GM21447 (cell line): ENCODE data around the gene EIF4B.
"Not testable (repeated sequence)": the region's sequence is repeated elsewhere in the genome, so short reads cannot be mapped to it uniquely, and the experiment has no call there.

Experiments used
- ATAC-seq: cut with Tn5 transposase; IDR thresholded peaks from one replicate; pipeline ENCODE4 v1.9.1; 2021; ENCODE audit not compliant: unreplicated experiment

Gene EIF4B

GRCh38 chr12:52992699-52993557 lies 13.3 kb upstream of the EIF4B start:
- ATAC-seq: no peak

DNA sequence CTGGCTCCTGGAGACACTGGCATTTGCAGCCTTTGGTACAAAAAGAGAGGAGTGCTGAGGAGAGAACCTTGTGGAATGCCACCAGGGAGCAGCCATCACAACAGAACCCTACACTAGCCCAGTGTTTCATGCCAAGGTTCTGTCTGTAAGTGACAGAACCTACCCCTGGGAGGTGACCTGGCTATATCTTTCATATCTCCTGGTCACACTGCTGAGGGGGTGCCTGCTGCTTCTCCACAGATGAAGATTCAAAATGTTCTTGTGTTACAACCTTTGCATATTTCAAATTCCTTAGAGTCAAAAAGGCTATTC lies 12.7 kb upstream of the EIF4B start:
- no peak for ATAC-seq

GRCh38 chr12:53004178-53004577 lies 2.1 kb upstream of the EIF4B start:
- no peak for ATAC-seq

- ATAC-seq: no peak
These were observed 1.7 kb upstream of the EIF4B start for GRCh38 chr12:53004582-53004981.

GRCh38 chr12:53005215-53005985 lies 856 bp upstream of the EIF4B start:
- no peak for ATAC-seq

GRCh38 chr12:53006810-53007309 lies 604 bp downstream of the EIF4B start:
- ATAC-seq: no peak

GRCh38 chr12:53007343-53007742 lies 1.1 kb downstream of the EIF4B start:
- ATAC-seq: no peak

DNA sequence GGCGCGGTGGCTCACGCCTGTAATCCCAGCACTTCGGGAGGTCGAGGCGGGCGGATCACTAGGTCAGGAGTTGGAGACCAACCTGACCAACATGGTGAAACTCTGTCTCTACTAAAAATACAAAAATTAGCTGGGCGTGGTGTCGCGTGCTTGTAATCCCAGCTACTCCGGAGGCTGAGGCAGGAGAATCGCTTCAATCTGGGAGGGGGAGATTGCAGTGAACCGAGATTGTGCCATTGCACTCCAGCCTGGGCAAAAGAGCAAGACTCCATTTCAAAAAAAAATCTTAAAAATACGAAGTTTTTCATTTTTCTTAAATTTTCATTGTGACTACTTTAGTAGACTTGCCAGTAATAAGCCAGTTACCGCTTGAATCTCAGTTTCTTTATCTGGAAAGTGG lies 2.5 kb downstream of the EIF4B start:
- not testable (repeated sequence) for ATAC-seq

DNA sequence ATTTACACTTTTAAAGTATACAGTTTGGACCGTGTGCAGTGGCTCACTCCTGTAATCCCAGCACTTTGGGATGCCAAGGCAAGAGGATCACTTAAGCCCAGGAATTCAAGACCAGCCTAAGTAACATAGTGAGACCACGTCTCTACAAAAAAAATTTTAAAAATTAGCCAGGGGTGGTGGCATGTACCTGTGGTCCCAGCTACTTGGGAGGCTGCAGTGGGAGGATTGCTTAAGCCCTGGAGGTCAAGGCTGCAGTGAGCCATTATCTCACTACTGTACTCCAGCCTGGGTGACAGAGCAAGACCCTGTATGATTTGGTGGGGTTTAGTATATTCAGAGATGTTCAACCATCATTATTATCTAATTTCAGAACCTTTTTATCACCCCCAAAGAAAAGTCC lies 4.7 kb downstream of the EIF4B start:
- no peak for ATAC-seq

DNA sequence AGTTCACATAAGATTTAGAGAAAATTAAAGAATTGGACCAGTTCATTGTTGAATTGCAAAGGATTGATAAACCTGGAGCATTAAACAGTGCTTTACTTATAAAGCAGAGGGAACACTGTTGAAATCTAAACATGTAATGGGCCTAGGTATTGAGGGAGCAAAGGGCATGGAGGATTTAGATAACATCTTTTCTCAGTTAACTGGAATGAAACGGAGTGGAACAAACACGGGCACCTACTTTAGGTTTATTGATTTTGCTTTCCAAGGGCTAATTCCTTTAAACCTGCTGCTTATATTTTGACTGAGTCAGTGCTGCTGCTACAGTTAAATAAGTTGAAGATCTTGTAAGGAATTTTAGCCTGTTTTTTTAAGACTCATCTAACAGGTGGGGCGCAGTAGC lies 5.6 kb downstream of the EIF4B start:
- ATAC-seq: no peak

GRCh38 chr12:53012928-53013327 lies 6.7 kb downstream of the EIF4B start:
- ATAC-seq: no peak

DNA sequence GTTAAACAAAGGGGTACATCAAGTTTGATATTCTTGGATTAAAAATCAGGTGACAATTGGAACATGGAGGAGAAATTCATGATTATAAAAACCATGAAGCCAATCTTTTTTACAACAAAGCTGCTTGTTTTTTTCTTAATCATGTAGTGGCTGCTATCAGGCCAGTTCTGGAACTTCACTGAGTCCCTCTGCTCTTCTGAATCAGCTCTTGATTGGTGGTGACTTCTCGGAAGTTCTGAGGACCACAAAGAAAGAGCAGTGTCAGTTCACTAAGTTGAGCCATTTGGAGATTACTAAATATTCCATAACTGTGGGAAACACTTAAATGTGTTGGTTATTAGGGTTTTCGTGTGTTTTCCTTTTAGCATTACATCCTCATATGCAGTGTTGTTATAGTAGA lies 8.5 kb downstream of the EIF4B start:
- no peak for ATAC-seq

- ATAC-seq: no peak
These were observed 19.0 kb downstream of the EIF4B start for GRCh38 chr12:53025250-53025649.

- not testable (repeated sequence) for ATAC-seq
These were observed 20.8 kb downstream of the EIF4B start for GRCh38 chr12:53027014-53027413.

DNA sequence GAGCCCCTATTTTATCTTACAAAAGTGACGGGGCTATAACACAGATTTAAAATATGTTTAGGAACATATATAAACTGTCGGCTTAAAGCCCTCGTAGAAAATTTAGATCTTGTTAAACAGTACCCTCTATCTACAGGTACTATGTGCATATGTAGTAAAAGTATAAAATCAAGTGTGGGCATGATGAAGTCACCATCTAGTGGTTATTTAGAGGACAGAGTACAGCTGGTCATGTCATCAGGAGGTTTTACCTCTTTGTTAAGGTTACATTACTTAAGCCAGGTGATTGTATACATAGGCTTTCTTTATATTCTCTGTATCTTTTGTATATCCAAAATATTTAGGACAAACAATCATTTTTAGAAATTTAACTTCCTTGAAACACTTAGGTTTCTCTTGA lies 25.4 kb downstream of the EIF4B start:
- ATAC-seq: no peak

- ATAC-seq: not testable (repeated sequence)
These were observed 27.6 kb downstream of the EIF4B start for GRCh38 chr12:53033832-53034231.

DNA sequence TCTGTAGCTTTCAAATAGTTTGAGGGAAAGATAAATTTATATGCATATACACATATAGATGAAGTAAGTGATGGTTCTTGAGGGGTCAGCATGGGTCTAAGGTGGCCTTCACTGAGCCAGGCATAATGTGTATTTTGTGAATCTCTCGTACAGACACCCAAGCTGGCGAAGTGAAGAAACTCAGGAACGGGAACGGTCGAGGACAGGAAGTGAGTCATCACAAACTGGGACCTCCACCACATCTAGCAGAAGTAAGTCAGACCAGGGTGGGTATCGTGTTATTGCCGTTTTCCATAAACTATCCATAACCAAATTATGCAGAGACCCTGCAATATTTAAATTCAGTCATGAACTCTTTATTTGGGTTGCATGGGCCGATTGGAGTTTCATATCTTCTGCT lies 28.2 kb downstream of the EIF4B start:
- no peak for ATAC-seq

DNA sequence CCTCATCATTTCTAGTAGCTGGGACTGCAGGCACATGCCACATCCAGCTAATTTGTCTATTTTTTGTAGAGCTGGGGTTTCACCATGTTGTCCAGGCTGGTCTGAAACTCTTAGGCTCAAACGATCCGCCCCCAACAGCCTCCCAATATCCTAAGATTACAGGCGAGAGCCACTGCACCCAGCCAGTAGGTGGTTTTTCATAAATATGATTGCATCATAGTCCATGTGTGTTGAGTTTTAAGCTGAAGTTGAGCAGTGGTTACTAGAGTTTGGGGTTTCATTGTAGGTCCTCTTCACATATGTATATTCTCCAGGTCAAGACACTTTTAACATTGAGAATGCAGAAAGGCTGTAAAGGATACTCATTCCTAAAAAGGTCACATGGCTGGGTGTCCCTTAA lies 30.5 kb downstream of the EIF4B start:
- no peak for ATAC-seq

- ATAC-seq: no peak
These were observed 33.6 kb downstream of the EIF4B start for GRCh38 chr12:53039851-53040250.

DNA sequence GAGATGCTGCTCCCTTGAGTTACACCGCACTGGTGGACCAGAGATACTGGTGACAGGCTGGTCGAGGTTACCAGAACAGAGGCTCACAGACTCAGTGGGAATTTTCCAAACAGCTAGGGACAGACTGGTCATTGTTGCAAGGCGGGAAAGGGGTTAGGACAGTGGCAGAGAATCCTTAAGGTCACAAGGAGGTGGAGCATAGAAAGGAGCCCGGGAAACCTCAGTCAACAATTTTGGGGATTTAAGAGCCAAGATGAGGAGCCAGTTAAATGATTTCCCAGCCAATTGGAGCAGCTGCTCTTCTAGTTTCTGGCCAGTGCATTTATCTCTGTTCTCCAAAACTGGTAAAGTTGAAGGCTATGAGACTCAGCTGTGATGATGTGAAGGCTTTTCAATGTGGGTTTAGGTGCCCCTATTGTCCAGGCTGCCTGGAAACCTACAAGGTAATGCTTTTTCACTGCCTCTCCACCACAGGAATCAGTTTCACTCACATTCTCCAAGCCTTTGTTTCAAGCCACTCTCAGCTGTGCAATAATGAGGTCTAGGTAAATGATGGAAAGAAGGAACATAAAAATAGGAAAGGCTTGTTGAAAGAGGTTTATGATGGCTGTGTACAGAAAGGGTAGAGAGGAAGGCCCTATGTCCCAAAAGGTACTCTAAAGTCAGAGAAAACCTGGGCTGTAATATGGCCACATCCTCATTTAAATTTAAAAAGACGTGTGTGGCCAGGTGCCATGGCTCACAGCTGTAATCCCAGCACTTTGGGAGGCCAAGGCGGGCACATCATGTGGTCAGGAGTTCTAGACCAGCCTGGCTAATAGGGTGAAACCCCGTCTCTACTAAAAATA lies 36.6 kb downstream of the EIF4B start:
- no peak for ATAC-seq

GRCh38 chr12:53044052-53044581 lies 37.9 kb downstream of the EIF4B start:
- no peak for ATAC-seq
